Nephron progenitor cell (in vitro differentiated cells): ENCODE results near the gene DPP6.

ENCODE experiments used
- DNase-seq: peaks from one replicate; pipeline ENCODE4 v3.0.0; 2021
- H3K27ac Mint-ChIP-seq: 2 replicates; pipeline ENCODE4 v1.8.0; 2021; ENCODE audit warnings: mild to moderate bottlenecking, moderate library complexity, mixed read lengths
- H3K27me3 Mint-ChIP-seq: 2 replicates; pipeline ENCODE4 v1.8.0; 2021; ENCODE audit warnings: mild to moderate bottlenecking, low read depth, mixed read lengths; ENCODE audit not compliant: poor library complexity
- H3K36me3 Mint-ChIP-seq: 2 replicates; pipeline ENCODE4 v1.8.0; 2021; ENCODE audit warnings: low read depth, mixed read lengths
- H3K4me1 Mint-ChIP-seq: 2 replicates; pipeline ENCODE4 v1.8.0; 2021; ENCODE audit warnings: mixed read lengths
- H3K4me3 Mint-ChIP-seq: 2 replicates; pipeline ENCODE4 v1.8.0; 2021; ENCODE audit warnings: mild to moderate bottlenecking, moderate library complexity, mixed read lengths
- H3K9me3 Mint-ChIP-seq: 2 replicates; pipeline ENCODE4 v1.8.0; 2021; ENCODE audit warnings: mild to moderate bottlenecking, moderate library complexity, mixed read lengths
- CTCF ChIP-seq: fragments of 200-600 bp; sonication (generic); IDR thresholded peaks from 2 replicates; pipeline ENCODE4 v1.5.0; 2021; ENCODE audit warnings: antibody characterized with exemption

DPP6 gene

DNA sequence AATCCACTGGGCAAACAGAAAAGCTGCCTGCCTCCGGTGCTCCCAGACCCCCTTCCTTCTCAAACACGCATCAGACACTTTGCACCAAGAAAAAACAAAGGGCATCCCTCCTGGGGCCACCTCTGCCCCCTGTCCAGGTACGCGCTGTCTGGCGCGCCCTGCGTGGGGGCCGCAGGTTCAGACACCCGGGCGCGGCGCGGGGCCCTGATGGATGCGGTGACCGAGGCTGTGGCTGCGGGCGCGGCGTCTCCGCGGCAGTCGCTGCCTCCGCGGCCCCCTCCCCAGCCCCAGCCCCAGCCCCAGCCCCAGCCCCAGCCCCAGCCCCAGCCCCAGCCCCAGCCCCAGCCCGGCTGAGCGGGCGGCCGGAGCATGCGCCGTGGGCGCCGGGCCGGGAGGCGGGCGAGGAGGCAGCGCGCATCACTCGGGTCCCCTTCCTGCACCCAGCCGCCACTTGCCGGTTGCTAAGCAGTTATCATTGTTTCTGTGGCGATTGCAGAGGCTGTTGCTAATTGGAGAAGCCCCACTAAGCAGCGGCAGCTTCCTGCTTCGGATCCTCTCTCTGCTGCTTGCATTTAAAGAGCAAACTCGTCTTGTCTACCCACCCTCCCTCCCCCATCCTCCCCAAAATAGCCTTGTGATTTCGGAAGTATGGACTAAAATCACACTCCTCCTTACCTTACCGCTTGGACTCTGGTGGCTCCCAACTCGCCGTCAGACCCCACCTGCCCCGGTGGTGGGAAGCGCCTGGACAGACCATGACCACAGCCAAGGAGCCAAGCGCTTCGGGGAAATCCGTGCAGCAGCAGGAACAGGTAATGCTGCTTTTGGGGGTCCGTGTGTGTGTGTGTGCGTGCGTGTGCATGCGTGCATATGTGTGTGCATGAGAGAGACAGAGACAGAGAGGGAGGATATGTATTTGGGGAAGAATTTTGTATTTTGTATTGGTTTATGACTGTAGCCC lies 252.8 kb downstream of the DPP6 start:
- H3K4me1 Mint-ChIP-seq: peaks cover 15% of the 10 kb centered on the region
- no peaks in the 10 kb centered on the region for H3K36me3 Mint-ChIP-seq
- peaks cover 45% of the 10 kb centered on the region for H3K27me3 Mint-ChIP-seq
- peak; percentile 62 for DNase-seq
- no peak for TF ChIP-seq CTCF
- H3K4me3 Mint-ChIP-seq: peak overlapping the region; percentile 74
- no peak overlapping the region for H3K27ac Mint-ChIP-seq
- H3K9me3 Mint-ChIP-seq: no peaks in the 10 kb centered on the region

DNA sequence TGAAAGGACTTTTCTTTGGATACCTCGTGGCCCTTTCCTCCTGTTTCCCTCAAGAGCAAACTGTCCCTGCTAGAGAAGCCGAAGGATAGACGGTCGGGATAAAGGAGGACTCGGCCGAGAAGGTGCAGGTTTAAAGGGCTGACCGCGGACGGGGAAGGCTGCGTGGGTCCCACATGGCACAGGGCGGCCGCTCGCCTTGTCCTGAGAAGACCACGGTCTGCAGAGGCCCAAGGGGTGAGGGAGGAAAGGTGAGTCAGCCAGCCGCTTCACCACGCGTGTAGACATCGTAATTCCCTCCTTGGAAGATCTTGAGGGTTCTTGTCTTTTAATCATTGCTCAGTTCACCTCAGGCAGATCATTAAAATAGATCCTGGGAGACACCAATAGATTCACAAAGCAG lies 253.8 kb downstream of the DPP6 start:
- H3K4me3 Mint-ChIP-seq: peak overlapping the region; percentile 73

DNA sequence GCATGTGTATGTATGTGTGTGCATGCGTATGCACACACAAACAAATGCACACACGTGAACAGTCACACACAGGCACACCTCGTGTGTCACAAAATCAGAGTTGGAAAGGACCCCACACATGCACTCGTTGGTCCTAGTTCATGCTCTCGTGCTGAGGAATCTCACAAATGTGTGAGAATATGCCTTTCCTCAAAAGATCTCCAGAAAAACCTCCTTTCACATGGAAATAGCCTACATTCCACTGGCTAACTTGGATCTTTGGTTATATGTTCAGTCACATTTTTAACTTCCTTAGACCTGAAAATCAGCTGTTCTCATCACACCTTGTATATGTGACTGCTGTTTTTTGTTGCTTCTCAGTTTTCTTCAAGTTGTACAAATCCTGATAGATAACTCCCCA lies 256.7 kb downstream of the DPP6 start:
- H3K36me3 Mint-ChIP-seq: no peaks in the 10 kb centered on the region
- no peak overlapping the region for H3K4me3 Mint-ChIP-seq
- peaks cover 48% of the 10 kb centered on the region for H3K27me3 Mint-ChIP-seq
- H3K4me1 Mint-ChIP-seq: peaks cover 7% of the 10 kb centered on the region
- H3K9me3 Mint-ChIP-seq: no peaks in the 10 kb centered on the region
- TF ChIP-seq CTCF: no peak
- DNase-seq: no peak
- H3K27ac Mint-ChIP-seq: no peak overlapping the region

More for the DNA sequence above, 253.8 kb downstream of the DPP6 start:
- no peak overlapping the region for H3K27ac Mint-ChIP-seq
- TF ChIP-seq CTCF: no peak
- H3K9me3 Mint-ChIP-seq: no peaks in the 10 kb centered on the region
- no peaks in the 10 kb centered on the region for H3K36me3 Mint-ChIP-seq
- DNase-seq: no peak
- H3K4me1 Mint-ChIP-seq: peaks cover 15% of the 10 kb centered on the region
- peaks cover 47% of the 10 kb centered on the region for H3K27me3 Mint-ChIP-seq

GRCh38 chr7:154310114-154310513 lies 257.9 kb downstream of the DPP6 start:
- no peak for DNase-seq
- Mint-ChIP-seq H3K4me1 (no peaks in the 10 kb centered on the region), H3K4me3 (no peak overlapping the region), H3K9me3 (no peaks in the 10 kb centered on the region), H3K36me3 (no peaks in the 10 kb centered on the region), H3K27me3 (peaks cover 40% of the 10 kb centered on the region), H3K27ac (no peak overlapping the region)
- TF ChIP-seq CTCF: no peak

DNA sequence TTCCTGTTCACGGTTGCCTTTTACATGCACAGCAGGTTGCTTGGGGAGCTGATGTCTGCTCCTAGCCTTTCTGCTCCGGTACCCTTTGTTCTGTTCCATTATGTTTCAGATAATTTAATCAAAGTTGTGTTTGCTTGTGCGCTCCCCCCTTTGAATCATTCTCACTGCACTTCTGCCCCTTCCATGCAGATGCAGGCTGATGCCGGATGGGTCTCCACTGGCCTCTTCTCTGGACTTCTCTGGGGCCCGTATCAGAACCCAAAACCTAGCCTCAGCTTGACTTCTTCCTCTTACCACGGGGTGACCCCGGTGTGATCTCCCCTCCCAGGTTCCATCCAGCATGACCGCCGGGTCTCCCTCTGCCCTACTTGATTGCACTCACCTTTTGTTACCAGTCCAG lies 272.0 kb downstream of the DPP6 start:
- no peaks in the 10 kb centered on the region for H3K9me3 Mint-ChIP-seq
- DNase-seq: no peak
- no peak overlapping the region for H3K27ac Mint-ChIP-seq
- H3K36me3 Mint-ChIP-seq: no peaks in the 10 kb centered on the region
- H3K27me3 Mint-ChIP-seq: peaks cover 6% of the 10 kb centered on the region
- no peak for TF ChIP-seq CTCF
- no peaks in the 10 kb centered on the region for H3K4me1 Mint-ChIP-seq
- H3K4me3 Mint-ChIP-seq: no peak overlapping the region

DNA sequence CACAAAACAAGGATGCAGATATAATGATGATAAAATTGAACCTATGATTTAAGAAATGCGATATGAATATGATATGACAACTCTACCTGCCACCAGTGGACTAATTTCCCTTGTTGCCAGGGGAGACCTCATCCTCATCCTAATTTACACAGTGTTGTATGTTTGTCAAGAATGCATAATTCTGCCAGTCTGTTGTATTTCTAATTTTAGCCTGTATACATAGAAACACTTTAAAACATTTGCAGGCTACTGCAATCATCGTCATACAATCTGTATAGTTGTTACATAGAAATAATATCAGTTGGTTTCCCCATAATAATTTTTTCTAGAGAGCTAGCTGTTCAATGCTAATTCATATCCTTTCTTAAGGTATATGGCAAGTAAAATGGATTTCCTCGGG lies 274.2 kb downstream of the DPP6 start:
- TF ChIP-seq CTCF: no peak
- no peaks in the 10 kb centered on the region for H3K9me3 Mint-ChIP-seq
- H3K27ac Mint-ChIP-seq: no peak overlapping the region
- DNase-seq: no peak
- no peak overlapping the region for H3K4me3 Mint-ChIP-seq
- H3K4me1 Mint-ChIP-seq: no peaks in the 10 kb centered on the region
- H3K36me3 Mint-ChIP-seq: no peaks in the 10 kb centered on the region
- peaks cover 11% of the 10 kb centered on the region for H3K27me3 Mint-ChIP-seq
